Stimulated activated CD8-positive, alpha-beta memory T cell treated with anti-CD3 and anti-CD28 coated beads, Interleukin-7, amount 100 ng/mL, for 4 hours (primary cell): Measurements from ENCODE around the gene PPFIBP2.

Experiments used
- DNase-seq, 2 donors: peaks; one replicate each; pipeline ENCODE4 v3.0.0-alpha.2; 2020; ENCODE audit warnings: low read depth in 2 of 2

Gene PPFIBP2

DNA sequence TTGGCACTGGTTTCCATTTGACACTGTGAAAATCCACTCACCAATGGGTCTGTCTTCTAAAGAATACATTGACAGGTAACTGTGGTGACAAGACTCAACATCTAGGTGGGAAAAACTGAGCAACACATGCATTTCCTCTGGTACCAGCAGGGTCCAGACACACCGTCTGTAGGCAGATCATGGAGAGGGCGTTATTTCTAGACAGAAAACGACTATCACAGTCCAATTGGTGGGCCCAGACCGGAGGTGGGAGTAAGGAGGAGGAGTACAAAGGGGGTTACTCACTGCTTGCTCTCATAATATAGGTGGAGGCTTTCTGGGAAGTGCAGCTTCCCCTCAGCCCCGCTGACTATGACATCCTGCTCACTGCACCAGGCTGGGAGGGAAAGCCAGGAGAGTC is 182.6 kb downstream of the PPFIBP2 start:
- no peak for DNase-seq
